ENCODE measurements around the gene NLGN1.
"Not testable (repeated sequence)": the region's sequence is repeated elsewhere in the genome, so short reads cannot be mapped to it uniquely, and the experiment has no call there.

NLGN1 gene

GRCh38 chr3:174220775-174221554 is 823.4 kb downstream of the NLGN1 start:
- H3K4me3 ChIP-seq (ENCODE audit: low read depth, low read length): no peak overlapping the region
- no peak for DNase-seq (ENCODE audit: low read depth)
- no peak for TF ChIP-seq CTCF (IDR thresholded peaks at IDR 0.05; ENCODE audit: insufficient read depth, low read depth, low read length, missing control alignments)

- no peak for TF ChIP-seq CTCF (IDR thresholded peaks at IDR 0.05; ENCODE audit: insufficient read depth, low read depth, low read length, missing control alignments)
- no peak overlapping the region for H3K4me3 ChIP-seq (ENCODE audit: low read depth, low read length)
- no peak for DNase-seq (ENCODE audit: low read depth)
Measured at GRCh38 chr3:174223042-174223441, 825.5 kb downstream of the NLGN1 start.

DNA sequence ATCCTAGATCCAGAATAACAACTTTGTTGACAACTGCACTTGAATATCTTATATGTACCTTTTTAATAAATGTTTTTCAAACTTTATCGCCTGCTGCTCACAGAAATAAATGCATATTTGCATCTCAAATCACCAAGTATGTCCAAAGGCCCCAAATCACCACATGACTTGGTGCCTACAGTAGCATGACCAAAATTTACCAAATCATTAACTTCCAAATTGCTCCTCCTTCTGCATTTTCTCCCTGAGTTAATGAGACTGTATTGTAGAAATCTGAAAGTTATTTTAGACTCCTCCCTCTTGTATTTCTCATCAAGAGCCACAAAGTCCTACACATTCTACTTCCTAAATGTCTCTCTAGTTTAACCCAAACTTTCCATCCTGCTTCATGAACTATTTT is 826.1 kb downstream of the NLGN1 start:
- no peak for TF ChIP-seq CTCF (IDR thresholded peaks at IDR 0.05; ENCODE audit: insufficient read depth, low read depth, low read length, missing control alignments)
- H3K4me3 ChIP-seq (ENCODE audit: low read depth, low read length): no peak overlapping the region
- DNase-seq (ENCODE audit: low read depth): no peak

GRCh38 chr3:174229916-174230315 is 832.4 kb downstream of the NLGN1 start:
- DNase-seq (ENCODE audit: low read depth): no peak
- H3K4me3 ChIP-seq (ENCODE audit: low read depth, low read length): no peak overlapping the region
- TF ChIP-seq CTCF (IDR thresholded peaks at IDR 0.05; ENCODE audit: insufficient read depth, low read depth, low read length, missing control alignments): no peak

GRCh38 chr3:174232028-174232657 is 834.6 kb downstream of the NLGN1 start:
- not testable (repeated sequence) for H3K4me3 ChIP-seq (ENCODE audit: low read depth, low read length)

GRCh38 chr3:174232658-174233429 is 835.3 kb downstream of the NLGN1 start:
- no peak for TF ChIP-seq CTCF (IDR thresholded peaks at IDR 0.05; ENCODE audit: insufficient read depth, low read depth, low read length, missing control alignments)
- no peak for DNase-seq (ENCODE audit: low read depth)
- no peak overlapping the region for H3K4me3 ChIP-seq (ENCODE audit: low read depth, low read length)

More at GRCh38 chr3:174232028-174232657, 834.6 kb downstream of the NLGN1 start:
- not testable (repeated sequence) for DNase-seq (ENCODE audit: low read depth)

- H3K4me3 ChIP-seq (ENCODE audit: low read depth, low read length): no peak overlapping the region
- no peak for DNase-seq (ENCODE audit: low read depth)
- TF ChIP-seq CTCF (IDR thresholded peaks at IDR 0.05; ENCODE audit: insufficient read depth, low read depth, low read length, missing control alignments): no peak
Measured at GRCh38 chr3:174233511-174233910, 836.0 kb downstream of the NLGN1 start.

All from GM12865 (cell line).